Measurements from ENCODE around the gene CDC20.
A peak's percentile ranks its signal among the peaks of the same experiment; 100 is the strongest.

Gene CDC20

DNA sequence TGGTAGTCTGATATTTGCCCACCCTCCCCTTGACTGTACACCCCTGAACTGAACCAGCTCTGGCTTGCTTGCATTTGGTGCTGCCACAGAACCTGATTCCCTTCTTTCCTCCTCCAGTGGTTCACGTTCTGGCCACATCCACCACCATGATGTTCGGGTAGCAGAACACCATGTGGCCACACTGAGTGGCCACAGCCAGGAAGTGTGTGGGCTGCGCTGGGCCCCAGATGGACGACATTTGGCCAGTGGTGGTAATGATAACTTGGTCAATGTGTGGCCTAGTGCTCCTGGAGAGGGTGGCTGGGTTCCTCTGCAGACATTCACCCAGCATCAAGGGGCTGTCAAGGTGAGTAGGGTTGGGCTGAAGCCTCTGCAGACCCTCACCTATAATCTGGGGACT lies 1.8 kb downstream of the CDC20 start:
- peaks cover 68% of the 10 kb centered on the region for H3K36me3 ChIP-seq (ENCODE audit: control insufficient read depth, low read length)
- peaks cover 46% of the 10 kb centered on the region for H3K79me2 ChIP-seq (ENCODE audit: control insufficient read depth, low read length)
- peaks cover 12% of the 10 kb centered on the region for H4K20me1 ChIP-seq (ENCODE audit: control insufficient read depth, insufficient read depth, low read depth, low read length)
- H3F3A ChIP-seq (ENCODE audit: control insufficient read depth, insufficient read depth), result peaks cover 27% of the 10 kb centered on the region
- peaks cover 35% of the 10 kb centered on the region for H3K4me1 ChIP-seq (ENCODE audit: control insufficient read depth, low read length)
- no peak for TF ChIP-seq EZH2phosphoT487 (IDR thresholded peaks at IDR 0.05; ENCODE audit: borderline replicate concordance, low read length)
- TF ChIP-seq, protein P1, sequence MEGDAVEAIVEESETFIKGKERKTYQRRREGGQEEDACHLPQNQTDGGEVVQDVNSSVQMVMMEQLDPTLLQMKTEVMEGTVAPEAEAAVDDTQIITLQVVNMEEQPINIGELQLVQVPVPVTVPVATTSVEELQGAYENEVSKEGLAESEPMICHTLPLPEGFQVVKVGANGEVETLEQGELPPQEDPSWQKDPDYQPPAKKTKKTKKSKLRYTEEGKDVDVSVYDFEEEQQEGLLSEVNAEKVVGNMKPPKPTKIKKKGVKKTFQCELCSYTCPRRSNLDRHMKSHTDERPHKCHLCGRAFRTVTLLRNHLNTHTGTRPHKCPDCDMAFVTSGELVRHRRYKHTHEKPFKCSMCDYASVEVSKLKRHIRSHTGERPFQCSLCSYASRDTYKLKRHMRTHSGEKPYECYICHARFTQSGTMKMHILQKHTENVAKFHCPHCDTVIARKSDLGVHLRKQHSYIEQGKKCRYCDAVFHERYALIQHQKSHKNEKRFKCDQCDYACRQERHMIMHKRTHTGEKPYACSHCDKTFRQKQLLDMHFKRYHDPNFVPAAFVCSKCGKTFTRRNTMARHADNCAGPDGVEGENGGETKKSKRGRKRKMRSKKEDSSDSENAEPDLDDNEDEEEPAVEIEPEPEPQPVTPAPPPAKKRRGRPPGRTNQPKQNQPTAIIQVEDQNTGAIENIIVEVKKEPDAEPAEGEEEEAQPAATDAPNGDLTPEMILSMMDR (IDR thresholded peaks at IDR 0.05; ENCODE audit: low read depth, low read length, poor library complexity, severe bottlenecking), result no peak
- peak overlapping the region; percentile 11; the same call in 1 of the 2 replicates for H3K27ac ChIP-seq (ENCODE audit: low read depth, low read length)
- H3K27me3 ChIP-seq (ENCODE audit: control insufficient read depth, low read length), result no peaks in the 10 kb centered on the region
- H3K9me3 ChIP-seq (ENCODE audit: control insufficient read depth, insufficient read depth, low read length), result no peaks in the 10 kb centered on the region
- H3K9me2 ChIP-seq (replicated peaks; ENCODE audit: control insufficient read depth, low read length), result no peaks in the 10 kb centered on the region
- H3K4me2 ChIP-seq (ENCODE audit: low read length), result peak overlapping the region; percentile 84
- peak overlapping the region; percentile 86 for H3K4me3 ChIP-seq (ENCODE audit: low read length)

GRCh38 chr1:43363283-43363934 lies 4.6 kb downstream of the CDC20 start:
- H3K4me3 ChIP-seq (ENCODE audit: low read length), result no peak overlapping the region
- TF ChIP-seq EZH2phosphoT487 (IDR thresholded peaks at IDR 0.05; ENCODE audit: borderline replicate concordance, low read length), result no peak
- TF ChIP-seq, protein P1 (IDR thresholded peaks at IDR 0.05; ENCODE audit: low read depth, low read length, poor library complexity, severe bottlenecking), result no peak
- H3K36me3 ChIP-seq (ENCODE audit: control insufficient read depth, low read length), result peaks cover 74% of the 10 kb centered on the region
- no peak overlapping the region for H3K4me2 ChIP-seq (ENCODE audit: low read length)
- H3K79me2 ChIP-seq (ENCODE audit: control insufficient read depth, low read length), result peaks cover 66% of the 10 kb centered on the region
- H4K20me1 ChIP-seq (ENCODE audit: control insufficient read depth, insufficient read depth, low read depth, low read length), result peaks cover 12% of the 10 kb centered on the region
- H3F3A ChIP-seq (ENCODE audit: control insufficient read depth, insufficient read depth), result peaks cover 28% of the 10 kb centered on the region
- H3K9me3 ChIP-seq (ENCODE audit: control insufficient read depth, insufficient read depth, low read length), result no peaks in the 10 kb centered on the region
- H3K27me3 ChIP-seq (ENCODE audit: control insufficient read depth, low read length), result no peaks in the 10 kb centered on the region
- no peak overlapping the region for H3K27ac ChIP-seq (ENCODE audit: low read depth, low read length)
- peaks cover 41% of the 10 kb centered on the region for H3K4me1 ChIP-seq (ENCODE audit: control insufficient read depth, low read length)
- no peaks in the 10 kb centered on the region for H3K9me2 ChIP-seq (replicated peaks; ENCODE audit: control insufficient read depth, low read length)

- no peaks in the 10 kb centered on the region for H3K9me3 ChIP-seq (ENCODE audit: control insufficient read depth, insufficient read depth, low read length)
- no peak overlapping the region for H3K27ac ChIP-seq (ENCODE audit: low read depth, low read length)
- peaks cover 30% of the 10 kb centered on the region for H3F3A ChIP-seq (ENCODE audit: control insufficient read depth, insufficient read depth)
- no peak overlapping the region for H3K4me2 ChIP-seq (ENCODE audit: low read length)
- no peaks in the 10 kb centered on the region for H3K27me3 ChIP-seq (ENCODE audit: control insufficient read depth, low read length)
- H3K79me2 ChIP-seq (ENCODE audit: control insufficient read depth, low read length), result peaks cover 69% of the 10 kb centered on the region
- peaks cover 12% of the 10 kb centered on the region for H4K20me1 ChIP-seq (ENCODE audit: control insufficient read depth, insufficient read depth, low read depth, low read length)
- H3K4me1 ChIP-seq (ENCODE audit: control insufficient read depth, low read length), result peaks cover 47% of the 10 kb centered on the region
- TF ChIP-seq EZH2phosphoT487 (IDR thresholded peaks at IDR 0.05; ENCODE audit: borderline replicate concordance, low read length), result no peak
- TF ChIP-seq, protein P1 (IDR thresholded peaks at IDR 0.05; ENCODE audit: low read depth, low read length, poor library complexity, severe bottlenecking), result no peak
- peaks cover 72% of the 10 kb centered on the region for H3K36me3 ChIP-seq (ENCODE audit: control insufficient read depth, low read length)
- H3K9me2 ChIP-seq (replicated peaks; ENCODE audit: control insufficient read depth, low read length), result no peaks in the 10 kb centered on the region
- no peak overlapping the region for H3K4me3 ChIP-seq (ENCODE audit: low read length)
These were observed 5.2 kb downstream of the CDC20 start for GRCh38 chr1:43363935-43364525.
